ENCODE results near the gene OSGEP. TPM values are rescaled to one million over a fixed set of nuclear protein-coding genes. Genes with fewer than 3 reads are reported as not detected.
A peak's percentile ranks its signal among the peaks of the same experiment; 100 is the strongest.

The OSGEP gene
- total RNA-seq, 1 experiment from 2014 or later, result 21.8 TPM

DNA sequence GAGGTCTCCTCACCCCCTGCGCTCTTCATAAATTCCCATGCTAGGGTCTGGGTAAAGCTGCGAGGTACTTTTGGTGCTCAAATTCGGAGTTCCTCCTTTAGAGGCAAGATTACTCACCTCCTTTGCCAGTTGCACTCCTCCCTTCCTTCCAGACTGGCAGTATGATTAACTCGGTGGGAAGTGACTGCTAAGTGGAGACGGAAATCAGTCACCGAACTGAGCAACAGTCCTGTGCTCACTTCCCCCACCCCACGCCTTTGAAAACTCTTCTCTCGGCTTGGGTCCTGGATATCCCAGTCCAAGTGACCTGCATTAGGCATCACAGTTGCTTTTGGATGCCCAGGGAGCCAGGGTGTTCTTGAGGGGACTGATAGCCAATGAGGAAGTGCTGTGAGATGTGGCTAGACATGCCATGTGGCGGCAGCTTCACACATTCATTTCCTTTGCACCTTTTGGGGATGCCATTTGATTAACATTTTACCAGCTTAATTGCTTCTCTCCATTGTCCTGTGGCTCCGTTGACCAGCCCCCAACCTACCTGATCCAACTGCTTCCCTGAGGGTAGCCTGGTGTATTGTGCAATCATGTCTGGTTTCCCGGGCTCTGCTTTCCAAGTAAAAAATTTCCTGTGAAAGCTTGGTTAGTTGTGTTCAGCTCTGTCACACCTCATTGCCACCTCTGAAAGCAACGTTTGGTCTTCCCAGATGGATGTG is 15.4 kb upstream of the OSGEP start (continued):
- TF ChIP-seq YY1 (IDR thresholded peaks at IDR 0.05; ENCODE audit: extremely low read depth, insufficient replicate concordance, low read depth, low read length) (no peak), ZFX (IDR thresholded peaks at IDR 0.05) (no peak), RAD21 (IDR thresholded peaks at IDR 0.05; ENCODE audit: low read depth) (0 out of 2 replicates have a peak, but pooled peaks have one; percentile 2), TCF7L2 (IDR thresholded peaks at IDR 0.05; ENCODE audit: borderline replicate concordance, extremely low read depth, insufficient read depth, insufficient read length) (no peak), SRF (IDR thresholded peaks at IDR 0.05; ENCODE audit: low read depth) (no peak), EGR1 (IDR thresholded peaks at IDR 0.05; ENCODE audit: low read depth) (no peak)
- TF ChIP-seq, protein P1, sequence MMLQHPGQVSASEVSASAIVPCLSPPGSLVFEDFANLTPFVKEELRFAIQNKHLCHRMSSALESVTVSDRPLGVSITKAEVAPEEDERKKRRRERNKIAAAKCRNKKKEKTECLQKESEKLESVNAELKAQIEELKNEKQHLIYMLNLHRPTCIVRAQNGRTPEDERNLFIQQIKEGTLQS (IDR thresholded peaks at IDR 0.05), result no peak

DNA sequence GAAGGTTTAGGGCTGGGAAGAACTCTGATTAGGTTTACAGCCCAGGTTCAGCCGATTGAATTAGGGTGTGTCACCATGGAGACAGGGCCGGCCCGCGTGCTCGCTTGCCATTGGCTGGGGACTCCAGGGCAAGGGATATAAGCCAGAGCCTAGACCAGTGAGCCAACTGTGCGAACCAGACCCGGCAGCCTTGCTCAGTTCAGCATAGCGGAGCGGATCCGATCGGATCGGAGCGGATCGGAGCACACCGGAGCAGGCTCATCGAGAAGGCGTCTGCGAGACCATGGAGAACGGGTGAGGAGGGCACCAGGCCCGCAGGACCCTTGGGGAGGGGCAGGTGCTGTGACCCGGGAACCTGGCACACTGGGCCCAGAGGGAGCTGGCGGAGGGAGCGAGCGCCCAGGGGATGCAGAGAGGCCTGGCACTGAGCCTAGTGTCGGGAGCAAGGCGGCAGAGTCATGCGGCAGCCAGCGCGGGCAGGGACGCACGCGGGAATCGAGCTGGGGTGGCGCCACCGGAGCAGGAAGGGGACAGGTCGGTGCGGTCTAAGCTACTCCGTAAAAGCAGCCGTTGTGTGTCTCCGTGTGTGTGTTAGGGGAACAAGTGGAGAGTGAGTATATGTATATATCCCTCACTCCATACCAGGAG is 14.8 kb upstream of the OSGEP start, which contains the start of gene PNP:
PNP (plus strand) TSS at position 165 of the 648 bp plus-strand sequence; CDS start at position 284, 119 bp downstream.
- Histone ChIP-seq H3K4me1 (ENCODE audit: control insufficient read depth in 1 of 2, insufficient read depth in 2 of 2, low read length in 2 of 2) (peaks cover 10 to 15% of the 10 kb centered on the region in 2 experiments; a peak in 3 of 4 replicates), H2AFZ (ENCODE audit: low read depth, low read length, poor library complexity, severe bottlenecking) (peak within 1 kb of the TSS; percentile 96), H3K4me2 (ENCODE audit: low read length) (peak within 1 kb of the TSS; percentile 93), H3K9me3 (ENCODE audit: control insufficient read depth in 1 of 2, insufficient read depth in 1 of 2, low read depth in 1 of 2, low read length in 2 of 2) (no peaks in the 10 kb centered on the region), H3K4me3 (replicated peaks in 1 of 2; ENCODE audit: low read depth in 1 of 2, low read length in 2 of 2) (peak within 1 kb of the TSS; percentile 80 to 96), H4K20me1 (ENCODE audit: insufficient read depth) (no peaks in the 10 kb centered on the region), H3K9me2 (ENCODE audit: insufficient read depth) (no peaks in the 10 kb centered on the region), H3K27me3 (ENCODE audit: insufficient read depth, low read length) (no peaks in the 10 kb centered on the region), H3K79me2 (ENCODE audit: insufficient read depth, low read length) (peaks cover 51% of the 10 kb centered on the region), H3K36me3 (ENCODE audit: control insufficient read depth in 1 of 2, insufficient read depth in 2 of 2, low read length in 2 of 2) (peaks cover 10 to 25% of the 10 kb centered on the region in 2 experiments), H3K27ac (ENCODE audit: low read depth, low read length) (peak within 1 kb of the TSS; percentile 86), H3K9ac (ENCODE audit: low read length) (peak within 1 kb of the TSS; percentile 97)
- ATAC-seq (peak; percentile 95), DNase-seq (ENCODE audit: low read depth, low spot score) (peak; percentile 85)
- ChIA-PET RAD21 (ENCODE audit: low non-redundant PET in 1 of 2, low total read pairs in 2 of 2, uncharacterized antibody in 2 of 2, unreplicated experiment in 2 of 2) (interaction anchor here in 1 of 2 experiments (0.8 kb wide), 1 partner anchor 53 kb away, joined by 3 read pairs; no protein-coding TSS in a partner anchor), POLR2A (interaction anchor here (0.7 to 2.4 kb wide), 18 partner anchors 8 to 211 kb away, joined by 3 to 18 read pairs (median 5); partner anchors contain the start of genes APEX1, PARP2, PIP4P1 and TEP1), CTCF (interaction anchor here (0.8 kb wide), 1 partner anchor 54 kb away, joined by 3 read pairs; no protein-coding TSS in a partner anchor)
- BruUV-seq (replicated peaks), result TSS peak; percentile 53
- TF ChIP-seq JUND (IDR thresholded peaks at IDR 0.05) (no peak), TCF7L2 (IDR thresholded peaks at IDR 0.05; ENCODE audit: borderline replicate concordance, extremely low read depth, insufficient read depth, insufficient read length) (peak; percentile 11), ZFX (IDR thresholded peaks at IDR 0.05) (peak; percentile 78; the same call in 1 of the 2 replicates), EZH2phosphoT487 (IDR thresholded peaks at IDR 0.05; ENCODE audit: borderline replicate concordance) (no peak), POLR2AphosphoS5 (IDR thresholded peaks at IDR 0.05; ENCODE audit: low read depth, low read length) (peak; percentile 99), SP1 (IDR thresholded peaks at IDR 0.05; ENCODE audit: low read depth) (peak; percentile 49; the same call in 1 of the 2 replicates), RAD21 (IDR thresholded peaks at IDR 0.05; ENCODE audit: low read depth) (0 out of 2 replicates have a peak, but pooled peaks have one; percentile 8), SIN3A (IDR thresholded peaks at IDR 0.05; ENCODE audit: low read depth) (peak; percentile 72; the same call in 1 of the 2 replicates), POLR2A (IDR thresholded peaks at IDR 0.05; ENCODE audit: borderline replicate concordance, extremely low read depth, insufficient read depth, insufficient read length) (peak; percentile 99)
- TF ChIP-seq, protein P2, sequence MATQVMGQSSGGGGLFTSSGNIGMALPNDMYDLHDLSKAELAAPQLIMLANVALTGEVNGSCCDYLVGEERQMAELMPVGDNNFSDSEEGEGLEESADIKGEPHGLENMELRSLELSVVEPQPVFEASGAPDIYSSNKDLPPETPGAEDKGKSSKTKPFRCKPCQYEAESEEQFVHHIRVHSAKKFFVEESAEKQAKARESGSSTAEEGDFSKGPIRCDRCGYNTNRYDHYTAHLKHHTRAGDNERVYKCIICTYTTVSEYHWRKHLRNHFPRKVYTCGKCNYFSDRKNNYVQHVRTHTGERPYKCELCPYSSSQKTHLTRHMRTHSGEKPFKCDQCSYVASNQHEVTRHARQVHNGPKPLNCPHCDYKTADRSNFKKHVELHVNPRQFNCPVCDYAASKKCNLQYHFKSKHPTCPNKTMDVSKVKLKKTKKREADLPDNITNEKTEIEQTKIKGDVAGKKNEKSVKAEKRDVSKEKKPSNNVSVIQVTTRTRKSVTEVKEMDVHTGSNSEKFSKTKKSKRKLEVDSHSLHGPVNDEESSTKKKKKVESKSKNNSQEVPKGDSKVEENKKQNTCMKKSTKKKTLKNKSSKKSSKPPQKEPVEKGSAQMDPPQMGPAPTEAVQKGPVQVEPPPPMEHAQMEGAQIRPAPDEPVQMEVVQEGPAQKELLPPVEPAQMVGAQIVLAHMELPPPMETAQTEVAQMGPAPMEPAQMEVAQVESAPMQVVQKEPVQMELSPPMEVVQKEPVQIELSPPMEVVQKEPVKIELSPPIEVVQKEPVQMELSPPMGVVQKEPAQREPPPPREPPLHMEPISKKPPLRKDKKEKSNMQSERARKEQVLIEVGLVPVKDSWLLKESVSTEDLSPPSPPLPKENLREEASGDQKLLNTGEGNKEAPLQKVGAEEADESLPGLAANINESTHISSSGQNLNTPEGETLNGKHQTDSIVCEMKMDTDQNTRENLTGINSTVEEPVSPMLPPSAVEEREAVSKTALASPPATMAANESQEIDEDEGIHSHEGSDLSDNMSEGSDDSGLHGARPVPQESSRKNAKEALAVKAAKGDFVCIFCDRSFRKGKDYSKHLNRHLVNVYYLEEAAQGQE (IDR thresholded peaks at IDR 0.05; ENCODE audit: low read depth), result no peak
- TF ChIP-seq, protein P3, sequence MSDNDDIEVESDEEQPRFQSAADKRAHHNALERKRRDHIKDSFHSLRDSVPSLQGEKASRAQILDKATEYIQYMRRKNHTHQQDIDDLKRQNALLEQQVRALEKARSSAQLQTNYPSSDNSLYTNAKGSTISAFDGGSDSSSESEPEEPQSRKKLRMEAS (IDR thresholded peaks at IDR 0.05), result peak; percentile 78; the same call in 1 of the 2 replicates
- TF ChIP-seq, protein P4, sequence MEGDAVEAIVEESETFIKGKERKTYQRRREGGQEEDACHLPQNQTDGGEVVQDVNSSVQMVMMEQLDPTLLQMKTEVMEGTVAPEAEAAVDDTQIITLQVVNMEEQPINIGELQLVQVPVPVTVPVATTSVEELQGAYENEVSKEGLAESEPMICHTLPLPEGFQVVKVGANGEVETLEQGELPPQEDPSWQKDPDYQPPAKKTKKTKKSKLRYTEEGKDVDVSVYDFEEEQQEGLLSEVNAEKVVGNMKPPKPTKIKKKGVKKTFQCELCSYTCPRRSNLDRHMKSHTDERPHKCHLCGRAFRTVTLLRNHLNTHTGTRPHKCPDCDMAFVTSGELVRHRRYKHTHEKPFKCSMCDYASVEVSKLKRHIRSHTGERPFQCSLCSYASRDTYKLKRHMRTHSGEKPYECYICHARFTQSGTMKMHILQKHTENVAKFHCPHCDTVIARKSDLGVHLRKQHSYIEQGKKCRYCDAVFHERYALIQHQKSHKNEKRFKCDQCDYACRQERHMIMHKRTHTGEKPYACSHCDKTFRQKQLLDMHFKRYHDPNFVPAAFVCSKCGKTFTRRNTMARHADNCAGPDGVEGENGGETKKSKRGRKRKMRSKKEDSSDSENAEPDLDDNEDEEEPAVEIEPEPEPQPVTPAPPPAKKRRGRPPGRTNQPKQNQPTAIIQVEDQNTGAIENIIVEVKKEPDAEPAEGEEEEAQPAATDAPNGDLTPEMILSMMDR (IDR thresholded peaks at IDR 0.05 in 2 of 3, conservative IDR thresholded peaks at IDR 0.05 in 1 of 3; ENCODE audit: borderline replicate concordance in 1 of 3, insufficient read depth in 1 of 3, low read depth in 2 of 3, low read length in 2 of 3), result no peak
- TF ChIP-seq, protein P1 (IDR thresholded peaks at IDR 0.05), result no peak
- intact Hi-C loops (cut with micrococcal nuclease), result loop anchor here (5.0 kb wide), 2 partner anchors 138 to 213 kb away; partner anchors contain the start of gene RNASE4

All from HCT116 (cell line).